Kidney (tissue), 14 donors: ENCODE results near the gene KPTN. TPM values are rescaled to one million over a fixed set of nuclear protein-coding genes. Genes with fewer than 3 reads are reported as not detected.

ENCODE experiments used
- DNase-seq, 5 donors: peaks; one replicate each; pipeline ENCODE4 v3.0.0-alpha.2; 2013 to 2020
- FAIRE-seq: peaks from 2 replicates; lab custom pipeline; 2012; peaks lifted over from hg19 to GRCh38; lab: Jason Lieb, UNC
- H3K27ac ChIP-seq, 2 donors: one replicate each; pipeline ENCODE4 v1.7.0; 2013; ENCODE audit warnings: low read depth in 2 of 2, low read length in 2 of 2, inconsistent platforms in 1 of 2
- H3K27me3 ChIP-seq: one replicate; pipeline ENCODE4 v1.7.1; 2013; ENCODE audit warnings: low read length, inconsistent platforms; ENCODE audit not compliant: control insufficient read depth, insufficient read depth
- H3K36me3 ChIP-seq, 3 donors: one replicate each; pipeline versions ENCODE4 v1.7.0 to v1.7.1; 2013; ENCODE audit warnings: low read length in 3 of 3, control low read depth in 1 of 3, inconsistent platforms in 1 of 3; ENCODE audit not compliant: insufficient read depth in 3 of 3, control insufficient read depth in 2 of 3
- H3K4me1 ChIP-seq, 3 donors: one replicate each; pipeline versions ENCODE4 v1.7.0 to v1.7.1; 2013; ENCODE audit warnings: low read length in 3 of 3, inconsistent platforms in 1 of 3, low read depth in 1 of 3; ENCODE audit not compliant: control insufficient read depth in 2 of 3, insufficient read depth in 2 of 3
- H3K4me3 ChIP-seq, 3 donors: one replicate each; pipeline versions ENCODE4 v1.7.0 to v1.8.1; 2013; ENCODE audit warnings: low read length in 3 of 3, control low read depth in 1 of 3, inconsistent platforms in 1 of 3
- H3K9ac ChIP-seq, 3 donors: one replicate each; pipeline versions ENCODE4 v1.7.0 to v1.7.1; 2013; ENCODE audit warnings: low read length in 3 of 3, control low read depth in 1 of 3, inconsistent platforms in 1 of 3
- H3K9me3 ChIP-seq, 3 donors: one replicate each; pipeline versions ENCODE4 v1.7.0 to v1.7.1; 2013; ENCODE audit warnings: low read length in 3 of 3, control low read depth in 1 of 3, inconsistent platforms in 1 of 3; ENCODE audit not compliant: control insufficient read depth in 2 of 3, insufficient read depth in 1 of 3
- CTCF ChIP-seq: IDR thresholded peaks from 3 replicates; pipeline ENCODE4 v1.5.1; 2012; ENCODE audit warnings: mild to moderate bottlenecking, moderate library complexity, borderline replicate concordance; ENCODE audit not compliant: insufficient read depth; ENCODE audit errors: extremely low read depth
- intact Hi-C: fragments of 100-400 bp; cut with DNase I; formaldehyde crosslinking; loops from one replicate; pipeline ENCODE4 v1.11.1; 2022
- polyA plus RNA-seq: library from polyadenylated mRNA; stranded (reverse); fragments of 350-450 nt; fragmentation: Illumina TruSeq; extraction: RNeasy Lipid Tissue Mini Kit (QIAGEN cat#74804); gene quantifications from one replicate; pipeline ENCODE4 v1.2.3, GENCODE V29; 2014; ENCODE audit warnings: low read depth, low replicate concordance; ENCODE audit not compliant: insufficient read depth
- total RNA-seq: library from RNA; stranded (reverse); fragmentation: NEBNext Ultra II Directional; extraction: Animal tissue kit (Norgen Biotek cat#: 25700); gene quantifications from one replicate; pipeline ENCODE4 v1.2.1, GENCODE V29; 2021
- donor health status: control.
- donor health status: control.
- donor health status: control.
- donor health status: control.
- donor health status: control.
- donor health status: DM: yes; HTN: yes; CAD: no.
- donor health status: Normal renal cell carcinoma (clear cell type).

The KPTN gene
- total and polyA plus RNA-seq, 2 donors from 2014 or later: 7.4 to 25.5 TPM

GRCh38 chr19:47435196-47435595 is 48.8 kb downstream of the KPTN start:
- no peaks in the 10 kb centered on the region for H3K36me3 ChIP-seq
- H3K9me3 ChIP-seq: no peaks in the 10 kb centered on the region
- no peak overlapping the region for H3K9ac ChIP-seq
- no peak overlapping the region for H3K27ac ChIP-seq
- no peak overlapping the region for H3K4me3 ChIP-seq
- TF ChIP-seq CTCF: no peak
- H3K4me1 ChIP-seq: peaks cover 0 to 2% (median 0%) of the 10 kb centered on the region in 3 donors
- intact Hi-C loops: loop anchor here (5.0 kb wide), 1 partner anchor 262 kb away; no protein-coding TSS in a partner anchor
- peaks cover 12% of the 10 kb centered on the region for H3K27me3 ChIP-seq
- FAIRE-seq (no peak), DNase-seq (no peak)

- no peak overlapping the region for H3K4me3 ChIP-seq
- TF ChIP-seq CTCF: no peak
- peaks cover 0 to 3% (median 0%) of the 10 kb centered on the region in 3 donors for H3K4me1 ChIP-seq
- no peak overlapping the region for H3K27ac ChIP-seq
- DNase-seq (no peak), FAIRE-seq (no peak)
- no peaks in the 10 kb centered on the region for H3K9me3 ChIP-seq
- H3K27me3 ChIP-seq: peaks cover 13% of the 10 kb centered on the region
- H3K9ac ChIP-seq: no peak overlapping the region
- H3K36me3 ChIP-seq: no peaks in the 10 kb centered on the region
- intact Hi-C loops: no loop called here
Observed at GRCh38 chr19:47434088-47434487, 49.9 kb downstream of the KPTN start.

GRCh38 chr19:47433121-47433520 is 50.9 kb downstream of the KPTN start:
- Histone ChIP-seq H3K9ac (no peak overlapping the region), H3K36me3 (no peaks in the 10 kb centered on the region), H3K27ac (no peak overlapping the region), H3K9me3 (no peaks in the 10 kb centered on the region), H3K4me1 (peaks cover 0 to 5% (median 0%) of the 10 kb centered on the region in 3 donors), H3K4me3 (no peak overlapping the region), H3K27me3 (peaks cover 13% of the 10 kb centered on the region)
- intact Hi-C loops: no loop called here
- DNase-seq (no peak), FAIRE-seq (no peak)
- no peak for TF ChIP-seq CTCF

GRCh38 chr19:47432499-47432898 is 51.5 kb downstream of the KPTN start:
- no peak overlapping the region for H3K27ac ChIP-seq
- H3K36me3 ChIP-seq: no peaks in the 10 kb centered on the region
- intact Hi-C loops: no loop called here
- no peak for TF ChIP-seq CTCF
- H3K9me3 ChIP-seq: no peaks in the 10 kb centered on the region
- FAIRE-seq (no peak), DNase-seq (no peak)
- no peak overlapping the region for H3K4me3 ChIP-seq
- no peak overlapping the region for H3K9ac ChIP-seq
- peaks cover 13% of the 10 kb centered on the region for H3K27me3 ChIP-seq
- H3K4me1 ChIP-seq: peaks cover 0 to 6% (median 0%) of the 10 kb centered on the region in 3 donors
